Vagina (tissue), 2 donors: ENCODE results near the gene TXNRD1.

Source experiments
- POLR2A ChIP-seq, 2 donors: fragments of 450-650 bp; IDR thresholded peaks; one replicate each; pipeline ENCODE4 v1.6.1; 2017; ENCODE audit warnings: antibody characterized with exemption in 2 of 2, mild to moderate bottlenecking in 2 of 2, moderate library complexity in 2 of 2
- POLR2AphosphoS5 ChIP-seq, 2 donors: sonication (generic); formaldehyde crosslinking; IDR thresholded peaks; one replicate each; pipeline ENCODE4 v1.9.0; 2017; ENCODE audit warnings: antibody characterized with exemption in 2 of 2, mild to moderate bottlenecking in 2 of 2, low read depth in 1 of 2; ENCODE audit not compliant: insufficient read depth in 1 of 2
- TF ChIP-seq, protein P1 (sequence below), 3 experiments: fragments of 450-650 bp in 2 of 3; fragments of 200-600 bp in 1 of 3; sonication (generic) in 1 of 3; IDR thresholded peaks; one replicate each; pipeline ENCODE4 v1.5.1; 2017 to 2019; ENCODE audit warnings: antibody characterized with exemption in 3 of 3, mild to moderate bottlenecking in 2 of 3, moderate library complexity in 2 of 3

GRCh38 chr12:104232609-104233280, 17.2 kb downstream of the TXNRD1 start:
- TF ChIP-seq, protein P1, sequence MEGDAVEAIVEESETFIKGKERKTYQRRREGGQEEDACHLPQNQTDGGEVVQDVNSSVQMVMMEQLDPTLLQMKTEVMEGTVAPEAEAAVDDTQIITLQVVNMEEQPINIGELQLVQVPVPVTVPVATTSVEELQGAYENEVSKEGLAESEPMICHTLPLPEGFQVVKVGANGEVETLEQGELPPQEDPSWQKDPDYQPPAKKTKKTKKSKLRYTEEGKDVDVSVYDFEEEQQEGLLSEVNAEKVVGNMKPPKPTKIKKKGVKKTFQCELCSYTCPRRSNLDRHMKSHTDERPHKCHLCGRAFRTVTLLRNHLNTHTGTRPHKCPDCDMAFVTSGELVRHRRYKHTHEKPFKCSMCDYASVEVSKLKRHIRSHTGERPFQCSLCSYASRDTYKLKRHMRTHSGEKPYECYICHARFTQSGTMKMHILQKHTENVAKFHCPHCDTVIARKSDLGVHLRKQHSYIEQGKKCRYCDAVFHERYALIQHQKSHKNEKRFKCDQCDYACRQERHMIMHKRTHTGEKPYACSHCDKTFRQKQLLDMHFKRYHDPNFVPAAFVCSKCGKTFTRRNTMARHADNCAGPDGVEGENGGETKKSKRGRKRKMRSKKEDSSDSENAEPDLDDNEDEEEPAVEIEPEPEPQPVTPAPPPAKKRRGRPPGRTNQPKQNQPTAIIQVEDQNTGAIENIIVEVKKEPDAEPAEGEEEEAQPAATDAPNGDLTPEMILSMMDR (IDR thresholded peaks at IDR 0.05) = no peak
- no peak for TF ChIP-seq POLR2A (IDR thresholded peaks at IDR 0.05)
- TF ChIP-seq POLR2AphosphoS5 (IDR thresholded peaks at IDR 0.05; ENCODE audit: insufficient read depth in 1 of 2, low read depth in 1 of 2) = no peak
